ENCODE measurements around the gene C16orf96. TPM values are rescaled to one million over a fixed set of nuclear protein-coding genes. Genes with fewer than 3 reads are reported as not detected.

C16orf96 gene
- total RNA-seq, 1 donor from 2014 or later, result 0.07 TPM

DNA sequence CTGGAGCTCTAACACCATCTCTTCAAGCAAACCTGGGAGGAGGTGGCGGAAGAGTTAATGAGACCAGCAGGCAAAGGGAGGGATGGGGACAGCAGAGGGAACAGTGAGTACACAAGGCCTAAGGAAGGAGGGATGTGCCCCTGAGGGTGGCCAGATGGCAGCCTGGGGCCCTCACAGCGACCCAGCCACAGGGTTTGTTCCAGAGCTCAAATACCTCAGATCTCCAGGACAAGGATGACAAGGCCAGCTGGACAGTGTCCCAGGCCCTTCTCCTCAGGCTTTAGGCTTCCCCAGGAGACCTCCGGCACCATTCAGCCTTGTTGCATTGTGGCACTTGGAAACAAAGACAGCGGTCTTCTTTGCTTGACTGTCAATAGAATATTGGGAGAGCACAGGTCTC lies 32.5 kb upstream of the C16orf96 start:
- peak; percentile 8 for ATAC-seq
- intact Hi-C loops (cut with micrococcal nuclease), result no loop called here
- no peak for DNase-seq

DNA sequence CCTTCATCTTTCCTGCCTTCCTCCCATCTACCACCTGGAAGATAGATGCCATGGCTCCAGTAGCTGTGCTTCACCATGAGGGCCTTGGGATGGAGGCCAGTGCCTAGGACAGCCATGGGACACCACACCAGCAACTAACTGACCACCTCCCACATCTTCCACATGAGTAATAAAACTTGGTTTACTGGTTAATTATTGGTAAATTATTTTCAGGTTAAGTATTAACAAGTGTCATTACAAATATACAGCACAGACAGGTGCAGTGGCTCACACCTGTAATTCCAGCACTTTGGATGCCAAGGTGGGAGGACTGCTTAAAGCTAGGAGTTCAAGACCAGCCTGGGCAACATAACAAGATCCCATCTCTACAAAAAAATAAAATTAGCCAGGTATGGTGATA lies 31.6 kb upstream of the C16orf96 start:
- DNase-seq, result no peak
- no peak for ATAC-seq
- intact Hi-C loops (cut with micrococcal nuclease), result no loop called here

DNA sequence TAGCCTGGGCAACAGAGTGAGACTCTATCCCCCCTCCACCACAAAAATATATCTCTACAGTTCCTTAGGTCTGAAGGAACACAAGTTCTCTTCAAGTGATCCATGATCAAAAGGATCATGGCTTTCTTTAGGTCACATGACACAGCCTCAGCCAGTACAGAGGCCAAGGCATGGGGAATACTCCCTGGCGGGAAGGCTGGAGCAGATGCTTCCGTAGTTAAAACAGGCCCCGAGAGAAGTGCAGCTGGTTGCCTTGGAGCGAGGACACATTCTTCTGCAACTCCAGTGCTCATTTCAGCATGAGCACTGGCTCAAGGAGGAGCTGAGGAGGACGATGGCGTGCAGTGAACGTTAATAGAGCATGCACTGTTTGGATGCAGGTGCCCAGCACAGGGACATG lies 31.1 kb upstream of the C16orf96 start:
- DNase-seq (no peak), ATAC-seq (peak; percentile 46)
- intact Hi-C loops (cut with micrococcal nuclease), result no loop called here

DNA sequence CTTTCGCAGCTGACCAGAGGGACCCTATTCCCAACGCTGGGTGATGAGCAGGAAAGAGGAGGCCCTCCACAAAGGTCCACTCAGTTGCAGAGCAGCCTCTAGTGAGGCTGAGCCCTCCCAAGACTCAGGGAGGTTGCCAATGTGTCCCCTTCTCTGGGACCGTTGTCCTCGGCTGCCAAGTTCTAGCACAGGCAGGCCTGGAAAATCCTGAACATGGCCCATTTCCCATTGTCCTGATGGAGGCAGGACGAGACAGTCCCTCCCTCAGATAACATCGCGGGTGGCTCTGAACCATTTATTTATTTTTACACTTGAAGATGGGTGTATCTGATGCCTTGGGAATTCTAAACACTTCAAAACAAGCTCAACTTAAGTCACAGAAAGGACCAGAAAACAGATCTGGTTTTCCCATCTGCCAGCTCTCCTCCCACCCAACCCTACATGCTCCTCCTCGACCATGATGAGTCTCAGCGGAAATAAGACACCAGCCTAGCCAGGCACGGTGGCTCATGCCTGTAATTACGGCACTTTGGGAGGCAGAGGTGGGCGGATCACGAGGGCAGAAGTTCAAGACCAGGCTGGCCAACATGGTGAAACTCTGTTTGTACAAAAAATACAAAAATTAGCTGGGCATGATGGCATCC lies 30.4 kb upstream of the C16orf96 start:
- peak; percentile 7 for ATAC-seq
- intact Hi-C loops (cut with micrococcal nuclease), result no loop called here
- no peak for DNase-seq

GRCh38 chr16:4529085-4530060 lies 26.8 kb upstream of the C16orf96 start:
- no peak for DNase-seq
- intact Hi-C loops (cut with micrococcal nuclease), result no loop called here
- ATAC-seq, result no peak

DNA sequence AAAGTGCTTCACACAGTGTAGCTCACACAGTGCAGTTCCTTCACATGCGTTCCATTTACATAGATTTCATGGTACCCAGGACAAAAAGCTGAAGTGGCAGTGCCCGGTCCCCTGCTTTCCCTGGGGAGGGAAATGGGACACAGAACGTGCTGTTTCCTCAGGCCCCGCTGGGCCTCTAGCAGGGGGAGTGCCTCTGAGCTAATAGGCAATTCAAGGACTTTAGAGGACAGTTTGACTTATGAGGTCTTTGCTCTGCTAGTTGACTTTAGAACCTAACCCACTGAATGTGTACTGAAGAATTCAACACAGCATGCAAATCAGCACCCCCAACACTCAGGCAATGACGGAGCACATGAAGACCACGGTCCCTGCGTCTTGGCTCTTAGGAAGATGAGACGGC lies 24.3 kb upstream of the C16orf96 start:
- no peak for DNase-seq
- peak; percentile 8 for ATAC-seq
- intact Hi-C loops (cut with micrococcal nuclease), result no loop called here

DNA sequence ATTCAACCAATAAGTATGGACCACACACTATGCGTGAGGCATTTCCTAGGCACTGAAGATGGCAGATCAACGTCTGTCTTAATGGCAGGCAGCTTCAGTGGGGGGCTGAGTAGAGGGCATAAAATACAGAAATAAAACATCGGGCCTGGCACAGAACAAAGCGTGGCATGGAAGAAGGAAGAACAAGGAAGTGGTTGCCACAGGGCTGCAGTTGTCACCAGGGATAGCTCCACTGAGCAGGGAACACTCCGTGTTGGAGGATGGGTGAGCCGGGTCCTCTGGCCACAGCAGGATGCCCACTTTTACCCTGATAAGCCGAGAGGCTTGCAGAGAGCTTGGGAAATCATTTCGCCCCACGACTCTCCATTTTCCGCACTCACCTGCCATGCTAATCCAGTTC lies 23.9 kb upstream of the C16orf96 start:
- DNase-seq (no peak), ATAC-seq (no peak)
- intact Hi-C loops (cut with micrococcal nuclease), result no loop called here

- intact Hi-C loops (cut with micrococcal nuclease), result no loop called here
- DNase-seq, result no peak
- ATAC-seq, result no peak
Observed at GRCh38 chr16:4533490-4533889, 22.6 kb upstream of the C16orf96 start.

GRCh38 chr16:4534151-4534790 lies 21.9 kb upstream of the C16orf96 start:
- intact Hi-C loops (cut with micrococcal nuclease), result no loop called here
- ATAC-seq, result no peak
- DNase-seq, result no peak

GRCh38 chr16:4535627-4536108 lies 20.5 kb upstream of the C16orf96 start:
- intact Hi-C loops (cut with micrococcal nuclease), result no loop called here
- DNase-seq, result no peak
- ATAC-seq, result no peak

DNA sequence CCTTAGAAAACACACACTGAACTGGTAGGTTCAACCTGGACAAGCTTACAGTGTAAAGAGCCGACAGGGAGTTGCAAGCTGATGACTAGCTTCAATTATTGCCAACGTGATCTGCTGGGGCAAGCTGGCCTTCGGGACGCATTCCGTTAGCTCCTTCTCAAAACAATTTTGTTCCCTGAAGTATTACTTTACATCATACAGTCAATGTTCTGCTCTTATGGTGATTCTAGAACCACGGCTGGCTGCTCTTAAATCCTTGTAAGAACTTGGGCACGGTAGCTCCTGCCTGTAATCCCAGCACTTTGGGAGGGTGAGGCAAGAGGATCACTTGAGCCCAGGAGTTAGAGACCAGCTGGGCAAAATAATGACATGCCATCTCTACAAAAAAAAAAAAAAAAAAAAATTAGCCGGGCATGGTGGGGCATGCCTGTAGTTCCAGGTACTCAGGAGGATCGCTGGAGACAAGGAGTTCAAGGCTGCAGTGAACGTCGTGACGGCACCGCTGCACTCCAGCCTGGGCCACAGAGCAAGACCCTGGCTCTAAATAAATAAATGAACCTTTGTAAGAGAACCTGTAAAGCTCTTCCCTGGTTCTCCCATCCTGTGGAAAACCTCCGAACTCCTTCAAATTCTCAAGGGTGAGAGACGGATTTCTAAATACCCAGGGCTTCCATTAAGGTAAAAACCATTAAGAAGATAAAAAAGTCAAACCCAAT lies 19.6 kb upstream of the C16orf96 start:
- intact Hi-C loops (cut with micrococcal nuclease), result no loop called here

DNA sequence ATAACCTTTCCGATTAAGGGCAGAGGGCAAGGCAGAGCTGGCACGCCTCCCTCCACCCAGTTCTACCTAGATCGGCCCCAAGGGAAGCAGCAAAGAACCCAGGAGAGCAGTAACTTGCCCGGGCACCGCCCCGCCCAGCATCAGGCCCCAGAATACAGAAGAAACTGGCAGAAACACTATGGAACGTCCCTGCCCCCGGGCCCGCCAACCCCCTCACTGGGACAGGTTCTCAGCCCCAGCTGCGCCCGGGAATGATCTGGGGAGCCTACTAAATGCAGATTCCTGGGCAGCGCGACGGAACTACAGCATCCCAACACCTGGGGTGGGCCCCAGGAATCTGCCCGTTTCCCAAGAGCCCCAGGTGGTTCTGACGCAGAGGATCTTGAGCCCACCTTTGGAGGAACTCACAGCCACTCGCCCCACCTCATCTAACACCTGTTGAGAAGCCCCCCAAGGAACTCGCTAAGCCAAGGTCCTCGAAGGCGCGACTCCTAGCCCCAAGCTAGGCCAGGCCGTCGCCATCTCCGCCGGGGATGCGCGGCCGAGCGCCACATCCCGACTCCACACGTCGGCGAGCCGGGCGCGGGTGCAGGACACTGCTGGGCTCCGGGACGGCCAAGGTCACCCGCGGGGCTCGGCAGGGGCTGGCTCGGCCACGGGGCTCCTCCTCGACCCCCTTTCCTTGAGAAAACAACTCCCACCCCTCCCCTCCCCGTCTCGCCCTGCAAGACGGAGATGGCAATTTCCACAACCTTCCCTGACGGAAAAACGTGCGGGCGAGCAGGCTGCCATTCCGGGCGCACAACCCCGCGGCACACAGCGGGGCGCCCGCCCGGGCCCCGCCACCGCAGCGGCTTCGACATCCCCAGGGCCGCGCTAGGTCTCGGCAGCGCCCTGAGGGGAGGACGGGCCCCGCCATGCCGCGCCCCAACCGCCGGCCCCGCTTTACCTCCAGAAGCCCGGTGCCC lies 18.5 kb upstream of the C16orf96 start:
- DNase-seq (peak; percentile 62), ATAC-seq (peak; percentile 63)
- intact Hi-C loops (cut with micrococcal nuclease), result no loop called here

More for the DNA sequence above, 19.6 kb upstream of the C16orf96 start:
- DNase-seq, result no peak
- no peak for ATAC-seq

GRCh38 chr16:4538350-4539235 lies 17.5 kb upstream of the C16orf96 start, which contains the start of gene CDIP1:
CDIP1 (minus strand) TSS chr16:4538773; CDS start chr16:4514130, 24,643 bp downstream.
- ATAC-seq, result peak; percentile 96
- peak; percentile 98 for DNase-seq
- intact Hi-C loops (cut with micrococcal nuclease), result no loop called here

DNA sequence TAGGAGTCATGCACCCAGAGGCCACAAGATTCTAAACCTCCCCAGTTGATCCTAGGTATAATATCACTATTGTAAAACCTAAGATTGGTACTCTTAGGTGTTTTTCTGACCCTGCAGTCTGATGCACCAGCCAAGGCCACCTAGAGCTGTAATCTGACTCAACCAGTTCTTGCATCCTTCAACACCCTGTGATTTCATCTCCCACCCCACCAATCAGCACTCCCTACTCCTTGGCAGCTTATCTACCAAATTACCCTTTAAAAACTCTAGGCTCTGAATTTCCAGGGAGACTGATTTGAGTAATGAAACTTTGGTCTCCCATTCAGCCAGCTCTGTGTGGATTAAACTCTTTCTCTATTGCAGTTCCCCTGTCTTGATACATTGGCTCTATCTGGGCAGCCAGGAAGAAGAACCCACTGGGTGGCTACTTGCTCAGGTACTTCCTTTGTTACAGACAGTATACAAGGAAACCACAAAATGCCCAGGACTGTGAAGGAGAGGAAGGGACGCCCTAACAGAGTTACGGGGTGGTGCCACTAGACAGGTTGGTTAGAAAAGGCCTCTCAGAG lies 16.3 kb upstream of the C16orf96 start:
- DNase-seq (no peak), ATAC-seq (no peak)

DNA sequence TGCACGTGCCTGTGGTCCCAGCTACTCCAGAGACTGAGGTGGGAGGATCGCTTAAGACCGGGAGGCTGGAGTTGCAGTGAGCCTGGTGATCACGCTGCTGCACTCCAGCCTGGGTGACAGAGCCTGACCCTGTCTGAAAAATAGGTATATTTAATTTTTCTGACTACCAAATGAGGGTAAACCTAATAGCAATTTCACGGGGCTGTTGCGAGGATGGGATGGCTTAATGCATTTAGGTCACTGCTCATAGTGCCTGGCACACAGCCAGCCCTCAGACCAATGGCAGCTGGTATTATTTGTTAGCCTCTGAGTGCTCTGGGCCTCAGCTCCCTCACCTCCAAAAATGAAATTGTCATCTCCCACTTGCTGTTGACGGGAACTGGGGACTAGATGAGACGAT lies 11.7 kb upstream of the C16orf96 start:
- ATAC-seq, result no peak
- intact Hi-C loops (cut with micrococcal nuclease), result no loop called here
- DNase-seq, result no peak

More for the DNA sequence above, 16.3 kb upstream of the C16orf96 start:
- intact Hi-C loops (cut with micrococcal nuclease), result no loop called here

GRCh38 chr16:4548124-4548523 lies 8.0 kb upstream of the C16orf96 start:
- DNase-seq (no peak), ATAC-seq (no peak)
- intact Hi-C loops (cut with micrococcal nuclease), result no loop called here

DNA sequence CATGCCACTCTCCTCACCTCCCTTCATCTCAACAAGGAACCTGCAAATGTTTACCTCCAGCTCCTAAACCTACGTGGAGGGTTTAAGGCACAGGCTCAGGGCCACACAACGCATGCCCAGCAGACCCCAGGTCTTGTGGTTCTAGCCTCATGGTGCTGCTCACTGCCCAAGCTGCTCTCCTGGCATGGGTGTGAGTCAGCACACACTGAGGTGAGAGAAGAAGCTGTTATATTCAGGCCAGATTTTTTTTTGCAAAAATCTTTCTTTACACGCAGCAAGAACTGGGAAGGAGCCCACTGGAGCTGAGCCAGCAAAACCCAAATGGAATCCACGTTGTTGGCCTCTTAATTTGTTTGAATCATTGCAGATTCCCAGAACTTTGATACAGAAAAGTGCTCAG lies 5.5 kb upstream of the C16orf96 start:
- no peak for DNase-seq
- intact Hi-C loops (cut with micrococcal nuclease), result loop anchor here (10.0 kb wide), 1 partner anchor 46 kb away; no protein-coding TSS in a partner anchor
- no peak for ATAC-seq

Data from left ventricle myocardium superior (tissue), 1 donor.